Calu3 (cell line): ENCODE measurements around the gene DHRS7B. TPM values are rescaled to one million over a fixed set of nuclear protein-coding genes. Genes with fewer than 3 reads are reported as not detected.

Experiments used
- BruUV-seq: library from RNA; stranded (reverse); fragments of 400-500 nt; replicated peaks from 2 replicates; lab custom pipeline; 2021; lab: Mats Ljungman, UMichigan
- CTCF ChIA-PET: fragments of 300-600 bp; sonication (Branson Sonifier 250); formaldehyde crosslinking; loops from one replicate; lab custom pipeline; 2022; ENCODE audit warnings: antibody characterized with exemption; lab: Charles Lee
- DNase-seq: peaks from one replicate; pipeline ENCODE4 v3.0.0; 2022
- H3K27ac Mint-ChIP-seq: one replicate; pipeline ENCODE4 v1.8.0; 2022; ENCODE audit warnings: mixed read lengths; ENCODE audit not compliant: unreplicated experiment
- H3K27me3 Mint-ChIP-seq: one replicate; pipeline ENCODE4 v1.8.0; 2022; ENCODE audit warnings: mixed read lengths; ENCODE audit not compliant: unreplicated experiment
- H3K36me3 Mint-ChIP-seq: one replicate; pipeline ENCODE4 v1.8.0; 2022; ENCODE audit warnings: mild to moderate bottlenecking, moderate library complexity, mixed read lengths; ENCODE audit not compliant: insufficient read depth, unreplicated experiment
- H3K4me1 Mint-ChIP-seq: one replicate; pipeline ENCODE4 v1.8.0; 2022; ENCODE audit warnings: mild to moderate bottlenecking, low read depth, mixed read lengths; ENCODE audit not compliant: unreplicated experiment
- H3K4me3 Mint-ChIP-seq: one replicate; pipeline ENCODE4 v1.8.0; 2022; ENCODE audit warnings: mild to moderate bottlenecking, low read depth, moderate library complexity, mixed read lengths; ENCODE audit not compliant: unreplicated experiment
- H3K9me3 Mint-ChIP-seq: one replicate; pipeline ENCODE4 v1.8.0; 2022; ENCODE audit warnings: low read depth, mixed read lengths; ENCODE audit not compliant: unreplicated experiment
- intact Hi-C: fragments of 100-400 bp; cut with micrococcal nuclease; formaldehyde crosslinking; loops from one replicate; pipeline ENCODE4 v1.10.0; 2022; ENCODE audit not compliant: unreplicated experiment
- total RNA-seq: library from RNA; stranded (reverse); gene quantifications from 2 replicates; pipeline ENCODE4 v1.2.3, GENCODE V29; 2022
- TF ChIP-seq, protein P1 (sequence below): fragments of 200-600 bp; IDR thresholded peaks from one replicate; pipeline ENCODE4 v1.8.0; 2022; ENCODE audit warnings: antibody characterized with exemption; ENCODE audit not compliant: unreplicated experiment

The DHRS7B gene
- total RNA-seq, 1 experiment from 2014 or later = 15.3 TPM

DNA sequence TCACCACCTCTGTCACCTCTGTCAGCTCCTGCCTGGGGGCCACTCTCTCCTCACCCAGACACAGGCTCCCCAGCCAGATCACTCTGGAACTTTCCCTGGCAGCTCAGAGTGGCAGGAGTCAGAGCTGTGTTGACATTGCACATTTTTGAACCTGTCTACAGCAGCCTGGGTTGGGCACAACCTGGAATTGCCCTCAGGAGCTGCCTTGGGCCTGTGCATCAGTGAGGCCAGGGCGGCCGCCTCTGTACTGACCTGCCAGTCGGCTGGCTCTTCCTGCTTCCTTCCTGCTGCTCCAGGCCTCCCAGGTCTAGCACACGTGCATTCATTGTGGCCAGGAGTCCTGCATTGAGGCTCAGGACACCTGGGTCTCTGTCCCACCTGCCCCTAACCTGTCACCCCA, 101.3 kb downstream of the DHRS7B start:
- CTCF ChIA-PET = no interaction called here
- Mint-ChIP-seq H3K27ac (no peak overlapping the region), H3K4me3 (no peak overlapping the region), H3K27me3 (no peaks in the 10 kb centered on the region), H3K4me1 (no peaks in the 10 kb centered on the region), H3K36me3 (no peaks in the 10 kb centered on the region), H3K9me3 (peaks cover 2% of the 10 kb centered on the region)
- TF ChIP-seq, protein P1, sequence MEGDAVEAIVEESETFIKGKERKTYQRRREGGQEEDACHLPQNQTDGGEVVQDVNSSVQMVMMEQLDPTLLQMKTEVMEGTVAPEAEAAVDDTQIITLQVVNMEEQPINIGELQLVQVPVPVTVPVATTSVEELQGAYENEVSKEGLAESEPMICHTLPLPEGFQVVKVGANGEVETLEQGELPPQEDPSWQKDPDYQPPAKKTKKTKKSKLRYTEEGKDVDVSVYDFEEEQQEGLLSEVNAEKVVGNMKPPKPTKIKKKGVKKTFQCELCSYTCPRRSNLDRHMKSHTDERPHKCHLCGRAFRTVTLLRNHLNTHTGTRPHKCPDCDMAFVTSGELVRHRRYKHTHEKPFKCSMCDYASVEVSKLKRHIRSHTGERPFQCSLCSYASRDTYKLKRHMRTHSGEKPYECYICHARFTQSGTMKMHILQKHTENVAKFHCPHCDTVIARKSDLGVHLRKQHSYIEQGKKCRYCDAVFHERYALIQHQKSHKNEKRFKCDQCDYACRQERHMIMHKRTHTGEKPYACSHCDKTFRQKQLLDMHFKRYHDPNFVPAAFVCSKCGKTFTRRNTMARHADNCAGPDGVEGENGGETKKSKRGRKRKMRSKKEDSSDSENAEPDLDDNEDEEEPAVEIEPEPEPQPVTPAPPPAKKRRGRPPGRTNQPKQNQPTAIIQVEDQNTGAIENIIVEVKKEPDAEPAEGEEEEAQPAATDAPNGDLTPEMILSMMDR = no peak
- no peak for DNase-seq
- BruUV-seq = no TSS peak
- intact Hi-C loops = no loop called here

DNA sequence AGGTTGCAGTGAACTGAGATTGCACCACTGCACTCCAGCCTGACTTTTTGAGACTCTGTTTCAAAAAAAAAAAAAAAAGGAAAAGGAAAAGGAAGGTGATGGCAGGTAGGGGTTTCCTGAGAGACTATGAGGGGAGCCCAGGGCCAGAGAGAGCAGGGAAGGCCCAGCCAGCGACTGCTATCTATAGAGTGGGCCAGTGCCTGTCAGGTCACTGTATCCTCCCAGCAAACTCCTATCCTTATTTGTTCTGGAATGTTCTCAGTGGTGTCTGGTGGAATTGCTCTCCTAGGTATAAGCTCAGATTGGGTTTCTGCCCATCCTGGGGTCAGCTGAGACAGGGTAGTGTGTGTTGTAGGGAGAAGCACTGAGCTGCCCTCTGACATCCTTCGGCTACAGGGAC, 102.1 kb downstream of the DHRS7B start:
- CTCF ChIA-PET = no interaction called here
- intact Hi-C loops = no loop called here
- Mint-ChIP-seq H3K36me3 (no peaks in the 10 kb centered on the region), H3K4me1 (no peaks in the 10 kb centered on the region), H3K4me3 (no peak overlapping the region), H3K9me3 (peaks cover 2% of the 10 kb centered on the region), H3K27ac (no peak overlapping the region), H3K27me3 (no peaks in the 10 kb centered on the region)
- no TSS peak for BruUV-seq
- TF ChIP-seq, protein P1 = no peak
- DNase-seq = no peak

DNA sequence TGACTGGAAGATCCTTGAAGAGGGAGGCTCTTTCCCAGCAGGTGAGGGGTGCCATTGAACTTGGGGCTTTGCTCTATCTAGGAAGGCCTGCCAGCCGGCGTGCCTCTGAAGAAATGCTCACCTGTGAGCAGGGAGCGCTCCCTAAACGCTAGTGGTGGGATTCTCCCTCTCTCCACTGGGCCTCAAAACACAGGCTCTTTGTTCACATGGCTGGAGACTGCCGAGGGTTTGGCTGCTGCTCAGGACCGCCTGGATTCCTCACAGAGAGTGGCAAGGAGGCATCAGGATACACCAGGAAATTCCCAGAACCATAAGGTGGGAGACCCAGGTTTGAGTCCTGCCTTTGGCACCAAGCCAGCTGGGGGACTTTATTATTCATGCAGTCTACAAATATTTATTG, 104.8 kb downstream of the DHRS7B start:
- no TSS peak for BruUV-seq
- CTCF ChIA-PET = no interaction called here
- H3K4me3 Mint-ChIP-seq = no peak overlapping the region

DNA sequence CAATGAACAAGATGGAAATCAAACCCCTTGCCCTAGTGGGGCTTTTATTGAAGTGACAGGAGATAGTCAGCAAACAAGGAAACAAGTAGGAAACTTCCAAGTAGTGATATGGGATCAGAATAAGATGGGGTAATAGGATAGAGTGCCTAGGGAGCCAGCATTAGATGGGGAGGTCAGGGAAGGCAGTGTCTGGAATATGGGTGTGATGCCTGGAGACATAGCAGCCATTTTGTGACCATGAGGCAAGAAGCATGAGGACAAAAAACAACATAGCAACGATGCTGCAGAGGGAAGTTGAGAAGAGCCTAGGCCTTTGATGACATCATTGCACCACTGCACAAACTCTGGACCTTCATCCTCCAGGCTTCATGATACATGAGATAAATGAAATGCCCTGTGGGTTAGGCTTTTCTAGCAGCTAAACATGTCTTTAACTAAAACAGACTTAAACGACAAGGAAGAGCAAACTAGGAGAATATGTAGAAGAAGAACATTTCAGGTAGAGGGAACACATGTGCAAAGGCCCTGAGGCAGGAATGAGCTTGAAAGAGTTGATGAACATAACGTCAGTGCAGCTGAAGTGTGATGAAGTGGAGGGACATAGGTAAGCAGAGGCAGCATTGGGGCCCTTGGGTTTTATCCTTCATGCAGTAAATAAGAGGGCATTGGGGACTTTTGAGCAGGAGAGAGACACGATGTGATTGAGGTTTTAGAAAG, 105.4 kb downstream of the DHRS7B start:
- intact Hi-C loops = no loop called here
- Mint-ChIP-seq H3K9me3 (peaks cover 2% of the 10 kb centered on the region), H3K4me1 (no peaks in the 10 kb centered on the region), H3K36me3 (no peaks in the 10 kb centered on the region), H3K27ac (no peak overlapping the region), H3K27me3 (peaks cover 12% of the 10 kb centered on the region), H3K4me3 (no peak overlapping the region)
- CTCF ChIA-PET = no interaction called here
- TSS peak; percentile 20 for BruUV-seq
- TF ChIP-seq, protein P1 = no peak
- no peak for DNase-seq

More for the DNA sequence above, 104.8 kb downstream of the DHRS7B start:
- Mint-ChIP-seq H3K27me3 (peaks cover 6% of the 10 kb centered on the region), H3K4me1 (no peaks in the 10 kb centered on the region), H3K27ac (no peak overlapping the region), H3K36me3 (no peaks in the 10 kb centered on the region), H3K9me3 (peaks cover 2% of the 10 kb centered on the region)
- TF ChIP-seq, protein P1 = no peak
- DNase-seq = no peak
- intact Hi-C loops = no loop called here
